Activated T-helper 9 cell treated with anti-CD3 and anti-CD28 coated beads, Interleukin-2, amount 50 U/mL, for 16 hours (primary cell): Measurements from ENCODE around the gene CFAP410.
"Not testable (repeated sequence)": the region's sequence is repeated elsewhere in the genome, so short reads cannot be mapped to it uniquely, and the experiment has no call there.

Source experiments
- DNase-seq: peaks from one replicate; pipeline ENCODE4 v3.0.0-alpha.2; 2020; ENCODE audit warnings: low read depth

Gene CFAP410

GRCh38 chr21:44368711-44369446 is 29.7 kb upstream of the CFAP410 start:
- DNase-seq: no peak

- DNase-seq: no peak
Measured at GRCh38 chr21:44366586-44367211, 27.5 kb upstream of the CFAP410 start.

GRCh38 chr21:44365967-44366585 is 26.9 kb upstream of the CFAP410 start:
- DNase-seq: no peak

GRCh38 chr21:44365251-44365966 is 26.2 kb upstream of the CFAP410 start:
- no peak for DNase-seq

GRCh38 chr21:44364151-44365053 is 25.2 kb upstream of the CFAP410 start:
- no peak for DNase-seq

GRCh38 chr21:44363278-44363677 is 24.1 kb upstream of the CFAP410 start:
- no peak for DNase-seq

- DNase-seq: not testable (repeated sequence)
Measured at GRCh38 chr21:44361903-44362302, 22.7 kb upstream of the CFAP410 start.

GRCh38 chr21:44360159-44360558 is 21.0 kb upstream of the CFAP410 start:
- DNase-seq: no peak

- no peak for DNase-seq
Measured at GRCh38 chr21:44359396-44359795, 20.2 kb upstream of the CFAP410 start.

GRCh38 chr21:44357064-44357837 is 18.1 kb upstream of the CFAP410 start:
- DNase-seq: no peak

- no peak for DNase-seq
Measured at GRCh38 chr21:44356636-44357035, 17.4 kb upstream of the CFAP410 start.

- no peak for DNase-seq
Measured at GRCh38 chr21:44356160-44356559, 17.0 kb upstream of the CFAP410 start.

GRCh38 chr21:44354775-44355771 is 15.9 kb upstream of the CFAP410 start:
- DNase-seq: no peak

- no peak for DNase-seq
Measured at GRCh38 chr21:44354001-44354405, 14.8 kb upstream of the CFAP410 start.

GRCh38 chr21:44353191-44353970 is 14.2 kb upstream of the CFAP410 start, which contains the start of gene TRPM2:
TSS of gene TRPM2 (plus strand) at chr21:44353621. CDS start at chr21:44353701, 80 bp downstream.
- DNase-seq: no peak

- no peak for DNase-seq
Measured at GRCh38 chr21:44352253-44352860, 13.2 kb upstream of the CFAP410 start.

- DNase-seq: no peak
Measured at GRCh38 chr21:44351535-44352252, 12.5 kb upstream of the CFAP410 start.
